PFSK-1 (cell line): ENCODE data around the gene MVK.

Experiments
- FOXP2 ChIP-seq: optimal IDR thresholded peaks from 2 replicates; pipeline ENCODE3; 2011; ENCODE audit warnings: borderline replicate concordance, control low read depth, inconsistent platforms; ENCODE audit not compliant: insufficient read depth; ENCODE audit errors: extremely low read length, extremely low read depth
- POLR2AphosphoS5 ChIP-seq: IDR thresholded peaks from 2 replicates; pipeline ENCODE4 v1.6.1; 2012; ENCODE audit warnings: low read depth, mild to moderate bottlenecking, control low read depth, low read length, moderate library complexity
- SIN3A ChIP-seq: IDR thresholded peaks from 2 replicates; pipeline ENCODE4 v1.6.1; 2012; ENCODE audit warnings: mild to moderate bottlenecking, low read length, moderate library complexity, borderline replicate concordance; ENCODE audit not compliant: insufficient read depth
- TAF1 ChIP-seq: IDR thresholded peaks from 2 replicates; pipeline ENCODE4 v1.6.1; 2012; ENCODE audit warnings: low read length, control low read depth, borderline replicate concordance; ENCODE audit not compliant: insufficient read depth
- TF ChIP-seq, protein P1 (sequence below), 2 experiments: IDR thresholded peaks; 2 replicates each; pipeline versions ENCODE4 v1.6.1 to v1.8.0; 2011 to 2012; ENCODE audit warnings: low read depth in 2 of 2, low read length in 2 of 2, control low read depth in 1 of 2, inconsistent platforms in 1 of 2, mild to moderate bottlenecking in 1 of 2, moderate library complexity in 1 of 2; ENCODE audit not compliant: insufficient read depth in 1 of 2

DNA sequence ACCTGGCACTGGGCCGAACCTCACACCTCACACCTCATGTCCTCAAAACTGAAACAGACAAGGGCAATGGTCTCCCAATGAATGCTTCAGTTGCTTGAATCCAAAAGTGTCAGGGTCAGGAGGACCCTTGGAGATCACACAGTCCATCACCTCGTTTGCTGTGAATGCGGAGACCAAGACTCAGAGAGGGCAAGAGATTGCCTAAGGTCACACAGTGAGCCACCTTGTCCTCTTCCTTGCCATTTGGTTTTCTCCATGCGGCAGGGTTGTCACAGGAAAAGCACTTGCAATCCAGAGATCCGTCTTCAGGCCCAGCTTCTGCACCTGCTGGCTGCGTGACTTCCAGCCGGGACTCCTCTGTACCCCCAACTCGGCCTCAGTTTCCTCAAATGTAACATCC is 28.0 kb downstream of the MVK start:
- TF ChIP-seq SIN3A (no peak), POLR2AphosphoS5 (no peak), TAF1 (no peak), FOXP2 (no peak)
- TF ChIP-seq, protein P1, sequence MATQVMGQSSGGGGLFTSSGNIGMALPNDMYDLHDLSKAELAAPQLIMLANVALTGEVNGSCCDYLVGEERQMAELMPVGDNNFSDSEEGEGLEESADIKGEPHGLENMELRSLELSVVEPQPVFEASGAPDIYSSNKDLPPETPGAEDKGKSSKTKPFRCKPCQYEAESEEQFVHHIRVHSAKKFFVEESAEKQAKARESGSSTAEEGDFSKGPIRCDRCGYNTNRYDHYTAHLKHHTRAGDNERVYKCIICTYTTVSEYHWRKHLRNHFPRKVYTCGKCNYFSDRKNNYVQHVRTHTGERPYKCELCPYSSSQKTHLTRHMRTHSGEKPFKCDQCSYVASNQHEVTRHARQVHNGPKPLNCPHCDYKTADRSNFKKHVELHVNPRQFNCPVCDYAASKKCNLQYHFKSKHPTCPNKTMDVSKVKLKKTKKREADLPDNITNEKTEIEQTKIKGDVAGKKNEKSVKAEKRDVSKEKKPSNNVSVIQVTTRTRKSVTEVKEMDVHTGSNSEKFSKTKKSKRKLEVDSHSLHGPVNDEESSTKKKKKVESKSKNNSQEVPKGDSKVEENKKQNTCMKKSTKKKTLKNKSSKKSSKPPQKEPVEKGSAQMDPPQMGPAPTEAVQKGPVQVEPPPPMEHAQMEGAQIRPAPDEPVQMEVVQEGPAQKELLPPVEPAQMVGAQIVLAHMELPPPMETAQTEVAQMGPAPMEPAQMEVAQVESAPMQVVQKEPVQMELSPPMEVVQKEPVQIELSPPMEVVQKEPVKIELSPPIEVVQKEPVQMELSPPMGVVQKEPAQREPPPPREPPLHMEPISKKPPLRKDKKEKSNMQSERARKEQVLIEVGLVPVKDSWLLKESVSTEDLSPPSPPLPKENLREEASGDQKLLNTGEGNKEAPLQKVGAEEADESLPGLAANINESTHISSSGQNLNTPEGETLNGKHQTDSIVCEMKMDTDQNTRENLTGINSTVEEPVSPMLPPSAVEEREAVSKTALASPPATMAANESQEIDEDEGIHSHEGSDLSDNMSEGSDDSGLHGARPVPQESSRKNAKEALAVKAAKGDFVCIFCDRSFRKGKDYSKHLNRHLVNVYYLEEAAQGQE (IDR thresholded peaks at IDR 0.05; ENCODE audit: insufficient read depth in 1 of 2, low read depth in 2 of 2, low read length in 2 of 2): no peak
